Sigmoid colon (tissue), 4 donors: ENCODE data around the gene U2SURP.

Experiments used
- CTCF ChIP-seq, 4 experiments: fragments of 450-650 bp in 3 of 4; fragments of 200-600 bp in 1 of 4; IDR thresholded peaks; one replicate each; pipeline ENCODE4 v1.5.1; 2016 to 2019; ENCODE audit warnings: antibody characterized with exemption in 4 of 4, mild to moderate bottlenecking in 3 of 4, moderate library complexity in 2 of 4
- POLR2A ChIP-seq, 2 donors: fragments of 450-650 bp; IDR thresholded peaks; one replicate each; pipeline ENCODE4 v1.6.1; 2016; ENCODE audit warnings: antibody characterized with exemption in 2 of 2, mild to moderate bottlenecking in 2 of 2, moderate library complexity in 2 of 2
- POLR2AphosphoS5 ChIP-seq, 4 donors: sonication (generic); formaldehyde crosslinking; IDR thresholded peaks; one replicate each; pipeline ENCODE4 v1.6.1; 2017; ENCODE audit warnings: antibody characterized with exemption in 4 of 4

- TF ChIP-seq CTCF (IDR thresholded peaks at IDR 0.05), result no peak
- TF ChIP-seq POLR2A (IDR thresholded peaks at IDR 0.05), result no peak
- TF ChIP-seq POLR2AphosphoS5 (IDR thresholded peaks at IDR 0.05), result no peak
Measured at GRCh38 chr3:143101792-143102381, 100.5 kb downstream of the U2SURP start.
